DOHH2 (cell line): ENCODE measurements around the gene ELOVL2.
"Not testable (repeated sequence)": the region's sequence is repeated elsewhere in the genome, so short reads cannot be mapped to it uniquely, and the experiment has no call there.

Experiments used
- H3F3A ChIP-seq: fragments of 200-600 bp; sonication (generic), shearing (Covaris generic); 2 replicates; pipeline ENCODE4 v1.6.0; 2016; ENCODE audit warnings: antibody characterized with exemption, mild to moderate bottlenecking; ENCODE audit not compliant: control insufficient read depth, insufficient read depth
- H3K27ac ChIP-seq: fragments of 200-600 bp; sonication (generic); 2 replicates; pipeline ENCODE4 v1.5.1; 2014; ENCODE audit warnings: low read depth, mild to moderate bottlenecking, low read length, moderate library complexity
- H3K27me3 ChIP-seq: fragments of 200-600 bp; sonication (generic); 2 replicates; pipeline ENCODE4 v1.6.1; 2014; ENCODE audit warnings: mild to moderate bottlenecking, low read length, mixed read lengths; ENCODE audit not compliant: control insufficient read depth
- H3K36me3 ChIP-seq: fragments of 200-600 bp; sonication (generic); 2 replicates; pipeline ENCODE4 v1.6.1; 2014; ENCODE audit warnings: mild to moderate bottlenecking, low read length, moderate library complexity, mixed read lengths; ENCODE audit not compliant: control insufficient read depth
- H3K4me1 ChIP-seq: fragments of 200-600 bp; sonication (generic); 2 replicates; pipeline ENCODE4 v1.6.1; 2014; ENCODE audit warnings: mild to moderate bottlenecking, low read length, mixed read lengths; ENCODE audit not compliant: control insufficient read depth
- H3K4me2 ChIP-seq: fragments of 200-600 bp; sonication (generic); 2 replicates; pipeline ENCODE4 v1.6.0; 2014; ENCODE audit warnings: mild to moderate bottlenecking, low read length, moderate library complexity
- H3K4me3 ChIP-seq: fragments of 200-600 bp; sonication (generic); 2 replicates; pipeline ENCODE4 v1.5.1; 2014; ENCODE audit warnings: mild to moderate bottlenecking, low read length, mixed read lengths
- H3K79me2 ChIP-seq: fragments of 200-600 bp; sonication (generic); 2 replicates; pipeline ENCODE4 v1.6.1; 2014; ENCODE audit warnings: mild to moderate bottlenecking, low read length, mixed read lengths; ENCODE audit not compliant: control insufficient read depth
- H3K9me2 ChIP-seq: fragments of 200-600 bp; sonication (generic); replicated peaks from 2 replicates; pipeline ENCODE4 v1.6.1; 2014; ENCODE audit warnings: mild to moderate bottlenecking, low read length, mixed read lengths; ENCODE audit not compliant: control insufficient read depth
- H3K9me3 ChIP-seq: fragments of 200-600 bp; sonication (generic); 2 replicates; pipeline ENCODE4 v1.6.1; 2014; ENCODE audit warnings: antibody characterized with exemption, low read length, mixed read lengths; ENCODE audit not compliant: control insufficient read depth, insufficient read depth
- H4K20me1 ChIP-seq: fragments of 200-600 bp; sonication (generic); 2 replicates; pipeline ENCODE4 v1.6.0; 2014; ENCODE audit warnings: low read depth, mild to moderate bottlenecking, antibody characterized with exemption, low read length, moderate library complexity; ENCODE audit not compliant: control insufficient read depth, insufficient read depth
- EZH2phosphoT487 ChIP-seq: fragments of 200-600 bp; sonication (generic); IDR thresholded peaks from 2 replicates; pipeline ENCODE4 v1.6.1; 2017; ENCODE audit warnings: borderline replicate concordance, mild to moderate bottlenecking, antibody characterized with exemption, low read length, moderate library complexity, mixed read lengths
- TF ChIP-seq, protein P1 (sequence below): fragments of 200-600 bp; sonication (generic); IDR thresholded peaks from one replicate; pipeline ENCODE4 v1.5.1; 2014; ENCODE audit warnings: antibody characterized with exemption, mild to moderate bottlenecking, low read depth, low read length; ENCODE audit not compliant: poor library complexity, severe bottlenecking

Gene ELOVL2

DNA sequence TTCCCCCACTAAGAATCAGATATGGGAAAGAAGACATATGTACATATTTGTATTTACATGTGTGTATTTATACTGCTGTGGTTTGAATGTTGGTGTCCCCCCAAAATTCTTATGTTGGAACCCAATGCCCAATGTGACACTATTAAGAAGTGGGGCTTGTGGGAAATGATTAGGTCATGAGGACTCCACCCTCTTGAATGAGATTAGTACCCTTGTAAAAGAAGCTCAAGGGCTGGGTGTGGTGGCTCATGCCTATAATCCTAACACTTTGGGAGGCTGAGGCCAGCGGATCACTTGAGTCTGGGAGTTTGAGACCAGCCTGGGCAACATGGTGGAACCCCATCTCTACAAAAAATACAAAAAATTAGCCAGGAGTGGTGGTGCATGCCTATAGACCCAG lies 45.6 kb upstream of the ELOVL2 start:
- H3K4me1 ChIP-seq, result peaks cover 20% of the 10 kb centered on the region
- H3K9me3 ChIP-seq, result no peaks in the 10 kb centered on the region
- no peaks in the 10 kb centered on the region for H3K9me2 ChIP-seq
- no peak overlapping the region for H3K27ac ChIP-seq
- H4K20me1 ChIP-seq, result no peaks in the 10 kb centered on the region
- peaks cover 6% of the 10 kb centered on the region for H3K79me2 ChIP-seq
- H3F3A ChIP-seq, result no peaks in the 10 kb centered on the region
- no peak overlapping the region for H3K4me3 ChIP-seq
- TF ChIP-seq, protein P1, sequence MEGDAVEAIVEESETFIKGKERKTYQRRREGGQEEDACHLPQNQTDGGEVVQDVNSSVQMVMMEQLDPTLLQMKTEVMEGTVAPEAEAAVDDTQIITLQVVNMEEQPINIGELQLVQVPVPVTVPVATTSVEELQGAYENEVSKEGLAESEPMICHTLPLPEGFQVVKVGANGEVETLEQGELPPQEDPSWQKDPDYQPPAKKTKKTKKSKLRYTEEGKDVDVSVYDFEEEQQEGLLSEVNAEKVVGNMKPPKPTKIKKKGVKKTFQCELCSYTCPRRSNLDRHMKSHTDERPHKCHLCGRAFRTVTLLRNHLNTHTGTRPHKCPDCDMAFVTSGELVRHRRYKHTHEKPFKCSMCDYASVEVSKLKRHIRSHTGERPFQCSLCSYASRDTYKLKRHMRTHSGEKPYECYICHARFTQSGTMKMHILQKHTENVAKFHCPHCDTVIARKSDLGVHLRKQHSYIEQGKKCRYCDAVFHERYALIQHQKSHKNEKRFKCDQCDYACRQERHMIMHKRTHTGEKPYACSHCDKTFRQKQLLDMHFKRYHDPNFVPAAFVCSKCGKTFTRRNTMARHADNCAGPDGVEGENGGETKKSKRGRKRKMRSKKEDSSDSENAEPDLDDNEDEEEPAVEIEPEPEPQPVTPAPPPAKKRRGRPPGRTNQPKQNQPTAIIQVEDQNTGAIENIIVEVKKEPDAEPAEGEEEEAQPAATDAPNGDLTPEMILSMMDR, result no peak
- no peak for TF ChIP-seq EZH2phosphoT487
- H3K27me3 ChIP-seq, result no peaks in the 10 kb centered on the region
- H3K4me2 ChIP-seq, result no peak overlapping the region
- no peaks in the 10 kb centered on the region for H3K36me3 ChIP-seq

DNA sequence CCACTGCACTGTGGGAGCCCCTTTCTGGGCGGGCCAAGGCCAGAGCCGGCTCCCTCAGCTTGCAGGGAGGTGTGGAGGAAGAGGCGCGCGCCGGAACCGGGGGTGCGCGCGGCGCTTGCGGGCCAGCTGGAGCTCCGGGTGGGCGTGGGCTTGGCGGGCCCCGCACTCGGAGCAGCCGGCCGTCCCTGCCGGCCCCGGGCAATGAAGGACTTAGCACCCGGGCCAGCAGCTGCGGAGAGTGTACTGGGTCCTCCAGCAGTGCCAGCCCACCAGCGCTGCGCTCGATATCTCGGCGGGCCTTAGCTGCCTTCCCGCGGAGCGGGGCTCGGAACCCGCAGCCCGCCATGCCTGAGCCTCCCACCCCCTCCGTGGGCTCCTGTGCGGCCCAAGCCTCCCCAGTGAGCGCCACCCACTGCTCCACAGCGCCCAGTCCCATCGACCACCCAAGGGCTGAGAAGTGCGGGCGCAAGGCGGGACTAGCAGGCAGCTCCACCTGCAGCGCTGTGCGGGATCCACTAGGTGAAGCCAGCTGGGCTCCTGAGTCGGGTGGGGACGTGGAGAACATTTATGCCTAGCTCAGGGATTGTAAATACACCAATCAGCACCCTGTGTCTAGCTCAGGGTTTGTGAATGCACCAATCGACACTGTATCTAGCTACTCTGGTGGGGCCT lies 43.2 kb upstream of the ELOVL2 start:
- H3K27me3 ChIP-seq, H4K20me1 ChIP-seq, H3K79me2 ChIP-seq, H3F3A ChIP-seq, H3K9me2 ChIP-seq, H3K4me2 ChIP-seq, H3K27ac ChIP-seq, H3K4me3 ChIP-seq, H3K9me3 ChIP-seq, H3K36me3 ChIP-seq: not testable (repeated sequence)
- H3K4me1 ChIP-seq, result peaks cover 12% of the 10 kb centered on the region

DNA sequence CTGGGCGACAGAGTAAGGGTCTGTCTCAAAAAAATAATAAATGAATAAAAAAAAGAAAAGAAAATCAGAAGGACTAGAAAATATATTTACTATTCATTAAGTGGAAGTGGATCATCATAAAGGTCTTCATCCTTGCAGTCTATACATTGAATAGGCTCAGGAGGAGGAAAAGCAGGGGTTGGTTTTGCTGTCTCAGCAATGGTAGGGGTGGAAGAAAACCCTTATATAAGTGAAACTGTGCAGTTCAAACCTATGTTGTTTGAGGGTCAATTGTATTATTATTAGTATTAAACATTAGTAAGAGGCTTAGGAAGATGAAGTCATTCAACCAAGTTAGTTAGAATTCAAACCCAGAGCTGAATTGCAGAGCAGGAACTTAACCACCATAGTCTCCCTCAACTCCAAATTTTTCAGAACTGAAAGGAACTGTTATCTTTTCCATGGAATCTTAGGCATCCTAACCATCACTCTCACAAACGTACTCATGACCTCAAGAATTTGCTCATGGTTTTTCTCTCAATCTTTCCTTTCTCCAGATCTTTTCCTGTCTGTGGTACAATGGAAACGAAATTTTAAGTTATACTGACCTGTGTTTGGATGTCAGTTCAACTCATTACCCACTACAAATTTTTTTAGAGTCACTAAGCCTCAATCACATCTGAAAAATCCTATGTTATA lies 41.8 kb upstream of the ELOVL2 start:
- no peak overlapping the region for H3K4me3 ChIP-seq
- H3K27me3 ChIP-seq, result no peaks in the 10 kb centered on the region
- H3K79me2 ChIP-seq, result no peaks in the 10 kb centered on the region
- H3K9me2 ChIP-seq, result no peaks in the 10 kb centered on the region
- H3K36me3 ChIP-seq, result no peaks in the 10 kb centered on the region
- TF ChIP-seq EZH2phosphoT487, result no peak
- TF ChIP-seq, protein P1, result no peak
- H3F3A ChIP-seq, result no peaks in the 10 kb centered on the region
- H4K20me1 ChIP-seq, result no peaks in the 10 kb centered on the region
- H3K4me1 ChIP-seq, result no peaks in the 10 kb centered on the region
- no peak overlapping the region for H3K4me2 ChIP-seq
- no peaks in the 10 kb centered on the region for H3K9me3 ChIP-seq
- no peak overlapping the region for H3K27ac ChIP-seq

DNA sequence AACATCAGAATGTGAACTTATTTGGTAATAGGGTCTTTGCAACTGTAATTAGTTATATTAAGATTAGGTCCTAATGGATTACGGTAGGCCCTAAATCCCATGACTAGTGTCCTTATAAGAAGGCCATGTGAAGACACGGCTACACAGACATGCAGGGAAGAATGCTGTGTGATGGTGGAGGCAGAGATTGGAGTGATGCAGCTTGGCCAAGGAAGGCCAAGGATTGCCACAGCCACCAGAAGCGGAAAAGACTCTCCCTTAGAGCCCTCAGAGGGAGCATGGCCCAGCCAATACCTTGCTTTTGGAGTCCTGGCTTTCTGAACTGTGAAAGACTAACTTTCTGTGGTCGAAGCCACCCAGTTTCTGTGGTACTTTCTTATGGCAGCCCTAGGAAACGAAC lies 39.9 kb upstream of the ELOVL2 start:
- Histone ChIP-seq H3F3A (no peaks in the 10 kb centered on the region), H3K27ac (no peak overlapping the region), H4K20me1 (no peaks in the 10 kb centered on the region), H3K27me3 (no peaks in the 10 kb centered on the region), H3K4me3 (no peak overlapping the region), H3K79me2 (no peaks in the 10 kb centered on the region), H3K9me2 (no peaks in the 10 kb centered on the region), H3K4me2 (no peak overlapping the region), H3K9me3 (no peaks in the 10 kb centered on the region), H3K4me1 (no peaks in the 10 kb centered on the region), H3K36me3 (no peaks in the 10 kb centered on the region)
- TF ChIP-seq, protein P1, result no peak
- no peak for TF ChIP-seq EZH2phosphoT487
